IMR-90 (cell line): ENCODE results near the gene ZMIZ1. TPM values are rescaled to one million over a fixed set of nuclear protein-coding genes. Genes with fewer than 3 reads are reported as not detected.

Experiments used
- ATAC-seq: fragments of 200-7000 bp; cut with Tn5 transposase; 2 replicates; pipeline ENCODE4 v1.9.1; 2020; ENCODE audit warnings: low read depth, mild to moderate bottlenecking, moderate library complexity
- BruUV-seq: library from RNA; stranded (reverse); fragments of 400-500 nt; replicated peaks from 2 replicates; lab custom pipeline; 2021; lab: Mats Ljungman, UMichigan
- CTCF ChIA-PET: fragments of 300-600 bp; formaldehyde crosslinking; extraction: SDS; loops from one replicate; lab custom pipeline; 2021; ENCODE audit warnings: antibody characterized with exemption; lab: Yijun Ruan, JAX
- POLR2A ChIA-PET: fragments of 300-600 bp; sonication (Branson Sonifier 250); formaldehyde crosslinking; loops from one replicate; lab custom pipeline; 2022; ENCODE audit warnings: antibody characterized with exemption; ENCODE audit not compliant: unreplicated experiment; lab: Charles Lee
- DNase-seq: peaks from one replicate; pipeline ENCODE4 v3.0.0; 2013
- H2AFZ ChIP-seq: replicated peaks from 2 replicates; pipeline ENCODE3; 2013; ENCODE audit warnings: low read length, mild to moderate bottlenecking; ENCODE audit not compliant: poor library complexity
- H2AK5ac ChIP-seq: 2 replicates; pipeline ENCODE4 v1.6.1; 2013; ENCODE audit warnings: low read depth, low read length, inconsistent platforms
- H2AK9ac ChIP-seq: replicated peaks from 2 replicates; pipeline ENCODE3; 2013; ENCODE audit warnings: mild to moderate bottlenecking, low read depth, low read length, moderate library complexity; ENCODE audit not compliant: poor library complexity
- H2BK120ac ChIP-seq: 2 replicates; pipeline ENCODE4 v1.6.1; 2013; ENCODE audit warnings: low read depth, low read length, inconsistent platforms
- H2BK15ac ChIP-seq: 3 replicates; pipeline ENCODE4 v1.6.1; 2013; ENCODE audit warnings: low read depth, low read length, inconsistent platforms
- H2BK20ac ChIP-seq: 2 replicates; pipeline ENCODE4 v1.6.1; 2013; ENCODE audit warnings: low read depth, mild to moderate bottlenecking, inconsistent platforms, low read length, moderate library complexity
- H2BK5ac ChIP-seq: 2 replicates; pipeline ENCODE4 v1.6.1; 2013; ENCODE audit warnings: mild to moderate bottlenecking, low read depth, low read length, inconsistent platforms; ENCODE audit not compliant: poor library complexity, severe bottlenecking
- H3K14ac ChIP-seq: replicated peaks from 2 replicates; pipeline ENCODE4 v1.6.1; 2013; ENCODE audit warnings: low read depth, low read length, inconsistent platforms
- H3K18ac ChIP-seq: 2 replicates; pipeline ENCODE4 v1.6.1; 2013; ENCODE audit warnings: low read depth, low read length, control low read depth
- H3K23ac ChIP-seq: 2 replicates; pipeline ENCODE4 v1.6.1; 2013; ENCODE audit warnings: low read depth, low read length, inconsistent platforms
- H3K27ac ChIP-seq: 2 replicates; pipeline ENCODE4 v1.5.1; 2013; ENCODE audit warnings: mild to moderate bottlenecking, control low read depth, low read length; ENCODE audit not compliant: insufficient read depth
- H3K27me3 ChIP-seq: 2 replicates; pipeline ENCODE4 v1.6.1; 2013; ENCODE audit warnings: low read length; ENCODE audit not compliant: control insufficient read depth, insufficient read depth
- H3K36me3 ChIP-seq: 2 replicates; pipeline ENCODE4 v1.6.1; 2013; ENCODE audit warnings: low read length, mixed read lengths; ENCODE audit not compliant: control insufficient read depth, insufficient read depth
- H3K4ac ChIP-seq: 2 replicates; pipeline ENCODE4 v1.6.1; 2013; ENCODE audit warnings: low read depth, low read length, inconsistent platforms
- H3K4me1 ChIP-seq: 2 replicates; pipeline ENCODE4 v1.6.1; 2013; ENCODE audit warnings: low read length, mixed read lengths; ENCODE audit not compliant: control insufficient read depth, insufficient read depth
- H3K4me2 ChIP-seq: 2 replicates; pipeline ENCODE4 v1.6.1; 2013; ENCODE audit warnings: low read depth, mild to moderate bottlenecking, control low read depth, low read length, moderate library complexity
- H3K4me3 ChIP-seq: 2 replicates; pipeline ENCODE4 v1.5.1; 2013; ENCODE audit warnings: low read depth, mild to moderate bottlenecking, control low read depth, low read length, moderate library complexity; ENCODE audit not compliant: insufficient read depth
- H3K56ac ChIP-seq: 2 replicates; pipeline ENCODE4 v1.6.1; 2013; ENCODE audit warnings: low read length, inconsistent platforms; ENCODE audit not compliant: insufficient read depth; ENCODE audit errors: extremely low read depth
- H3K79me1 ChIP-seq, 2 experiments: 2 replicates each; pipeline ENCODE4 v1.6.1; 2013; ENCODE audit warnings: low read length in 2 of 2, inconsistent platforms in 1 of 2, low read depth in 1 of 2
- H3K9ac ChIP-seq: 2 replicates; pipeline ENCODE4 v1.6.1; 2013; ENCODE audit warnings: low read depth, low read length, control low read depth
- H3K9me1 ChIP-seq: 2 replicates; pipeline ENCODE4 v1.6.1; 2013; ENCODE audit warnings: low read length, inconsistent platforms; ENCODE audit not compliant: insufficient read depth
- H3K9me3 ChIP-seq: 2 replicates; pipeline ENCODE4 v1.6.1; 2013; ENCODE audit warnings: low read length; ENCODE audit not compliant: control insufficient read depth, insufficient read depth
- H4K20me1 ChIP-seq: 2 replicates; pipeline ENCODE4 v1.6.1; 2013; ENCODE audit warnings: low read length, inconsistent platforms; ENCODE audit not compliant: insufficient read depth
- H4K5ac ChIP-seq: 2 replicates; pipeline ENCODE4 v1.6.1; 2013; ENCODE audit warnings: mild to moderate bottlenecking, low read depth, low read length, control low read depth
- H4K8ac ChIP-seq, 2 experiments: 2 replicates each; pipeline ENCODE4 v1.6.1; 2013; ENCODE audit warnings: low read depth in 2 of 2, low read length in 2 of 2, control low read depth in 1 of 2, inconsistent platforms in 1 of 2
- H4K91ac ChIP-seq: 2 replicates; pipeline ENCODE4 v1.6.1; 2013; ENCODE audit warnings: low read depth, low read length, inconsistent platforms; ENCODE audit not compliant: insufficient read depth
- CEBPB ChIP-seq: IDR thresholded peaks from 2 replicates; pipeline ENCODE4 v1.6.1; 2012; ENCODE audit warnings: low read depth, low read length, improper control_type of control experiment
- CTCF ChIP-seq: conservative IDR thresholded peaks from 2 replicates; pipeline ENCODE4 v1.5.1; 2012; ENCODE audit warnings: mild to moderate bottlenecking, low read depth, low read length, improper control_type of control experiment
- ELK1 ChIP-seq: fragments of 150-350 bp; IDR thresholded peaks from 2 replicates; pipeline ENCODE4 v1.6.1; 2016; ENCODE audit warnings: low read depth, mild to moderate bottlenecking, low read length, moderate library complexity, borderline replicate concordance
- FOS ChIP-seq: fragments of 150-350 bp; IDR thresholded peaks from 2 replicates; pipeline ENCODE4 v1.6.1; 2016; ENCODE audit warnings: low read depth, low read length
- MAZ ChIP-seq: IDR thresholded peaks from 2 replicates; pipeline ENCODE4 v1.6.1; 2012; ENCODE audit warnings: low read depth, mild to moderate bottlenecking, low read length, improper control_type of control experiment, moderate library complexity, borderline replicate concordance
- MXI1 ChIP-seq: IDR thresholded peaks from 2 replicates; pipeline ENCODE4 v1.6.1; 2012; ENCODE audit warnings: low read depth, mild to moderate bottlenecking, low read length, moderate library complexity, borderline replicate concordance
- RCOR1 ChIP-seq: IDR thresholded peaks from 2 replicates; pipeline ENCODE4 v1.6.1; 2012; ENCODE audit warnings: mild to moderate bottlenecking, low read length, improper control_type of control experiment; ENCODE audit not compliant: insufficient replicate concordance
- RFX5 ChIP-seq: IDR thresholded peaks from 2 replicates; pipeline ENCODE4 v1.8.0; 2012; ENCODE audit warnings: low read depth, mild to moderate bottlenecking, low read length, moderate library complexity
- WGBS, 2 experiments: methylation state at CpG; one replicate each; pipeline versions ENCODE4 v1.1.5 to v1.1.7; 2013; ENCODE audit warnings: missing lambda C conversion rate in 2 of 2; ENCODE audit not compliant: insufficient read length in 1 of 2; ENCODE audit errors: extremely low coverage in 2 of 2; 5-methylcytosine and 5-hydroxymethylcytosine counted together
- dilution Hi-C: fragments of 300-500 bp; cut with HindIII; formaldehyde crosslinking; loops from one replicate; pipeline ENCODE4 v1.14.3; 2018; ENCODE audit warnings: low sequenced_read_pairs; ENCODE audit not compliant: unreplicated experiment
- in situ Hi-C: fragments of 300-500 bp; cut with MboI; formaldehyde crosslinking; loops from 3 replicates; pipeline ENCODE4 v1.14.3; 2019; ENCODE audit warnings: low sequenced_read_pairs, inconsistent platforms, mixed read lengths
- intact Hi-C: fragments of 100-400 bp; cut with micrococcal nuclease; formaldehyde crosslinking; loops from 2 replicates; pipeline ENCODE4 v1.10.0; 2022
- polyA plus RNA-seq, 3 experiments: library from polyadenylated mRNA; depleted of rRNA; stranded (reverse); fragments of >200 nt; gene quantifications; 2 replicates each; pipeline ENCODE4 v1.2.3, GENCODE V29; 2012; ENCODE audit warnings: low replicate concordance in 1 of 3
- total RNA-seq: library from RNA; depleted of rRNA; stranded (reverse); fragments of >200 nt; gene quantifications from 2 replicates; pipeline ENCODE4 v1.2.3, GENCODE V29; 2012
- TF ChIP-seq, protein P1 (sequence below): fragments of 150-350 bp; IDR thresholded peaks from 2 replicates; pipeline ENCODE4 v1.6.1; 2017; ENCODE audit warnings: mild to moderate bottlenecking, antibody characterized with exemption, low read length, low read depth

ZMIZ1 gene
- total and polyA plus RNA-seq, 2 of the 4 experiments (the other 2 are of a cell fraction), result 6.6 to 48.7 TPM

GRCh38 chr10:79299397-79300241 is 230.9 kb downstream of the ZMIZ1 start (continued):
- TF ChIP-seq, protein P1, sequence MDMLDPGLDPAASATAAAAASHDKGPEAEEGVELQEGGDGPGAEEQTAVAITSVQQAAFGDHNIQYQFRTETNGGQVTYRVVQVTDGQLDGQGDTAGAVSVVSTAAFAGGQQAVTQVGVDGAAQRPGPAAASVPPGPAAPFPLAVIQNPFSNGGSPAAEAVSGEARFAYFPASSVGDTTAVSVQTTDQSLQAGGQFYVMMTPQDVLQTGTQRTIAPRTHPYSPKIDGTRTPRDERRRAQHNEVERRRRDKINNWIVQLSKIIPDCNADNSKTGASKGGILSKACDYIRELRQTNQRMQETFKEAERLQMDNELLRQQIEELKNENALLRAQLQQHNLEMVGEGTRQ, result peak; percentile 75

DNA sequence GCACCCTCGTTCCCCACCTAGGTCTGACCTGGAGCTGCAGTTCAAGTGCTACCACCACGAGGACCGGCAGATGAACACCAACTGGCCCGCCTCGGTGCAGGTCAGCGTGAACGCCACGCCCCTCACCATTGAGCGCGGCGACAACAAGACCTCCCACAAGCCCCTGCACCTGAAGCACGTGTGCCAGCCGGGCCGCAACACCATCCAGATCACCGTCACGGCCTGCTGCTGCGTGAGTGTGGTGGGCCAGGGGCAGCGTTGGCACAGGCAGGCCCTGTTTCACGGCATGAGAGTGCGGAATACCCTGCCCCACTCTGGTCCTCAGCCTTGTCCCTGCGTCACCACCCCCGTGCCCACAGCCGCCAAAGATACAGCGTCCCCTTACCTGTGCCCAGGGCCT is 231.9 kb downstream of the ZMIZ1 start:
- in situ Hi-C loops, result no loop called here
- Histone ChIP-seq H3K27ac (no peak overlapping the region), H3K4me2 (no peak overlapping the region), H3K14ac (no peak overlapping the region), H3K27me3 (no peaks in the 10 kb centered on the region), H3K79me1 (peaks cover 36 to 64% of the 10 kb centered on the region in 2 experiments), H2AK9ac (peak overlapping the region; percentile 40), H3K9me3 (no peaks in the 10 kb centered on the region), H3K23ac (no peak overlapping the region), H3K9me1 (peaks cover 28% of the 10 kb centered on the region), H3K4me3 (no peak overlapping the region), H3K4me1 (peaks cover 19% of the 10 kb centered on the region), H4K91ac (no peak overlapping the region), H3K4ac (peak overlapping the region; percentile 40; the same call in 1 of the 2 replicates), H4K8ac (no peak overlapping the region), H2BK5ac (peak overlapping the region; percentile 83), H2BK20ac (no peak overlapping the region; the same call in 1 of the 2 replicates), H4K20me1 (peaks cover 29% of the 10 kb centered on the region), H2AFZ (no peak overlapping the region), H3K36me3 (peaks cover 82% of the 10 kb centered on the region), H3K18ac (no peak overlapping the region), H3K9ac (no peak overlapping the region), H2AK5ac (peak overlapping the region; percentile 68), H2BK120ac (no peak overlapping the region; the same call in 1 of the 2 replicates), H3K56ac (no peak overlapping the region), H4K5ac (no peak overlapping the region), H2BK15ac (no peak overlapping the region)
- intact Hi-C loops, result no loop called here
- WGBS, 2 experiments, result 97% methylated on average over 24 of the region's 24 CpGs; no CpG with 5 or more reads in 1 of the 2 experiments
- no peak for ATAC-seq
- dilution Hi-C loops, result no loop called here
- ChIA-PET POLR2A (no interaction called here), CTCF (no interaction called here)
- no TSS peak for BruUV-seq
- no peak for DNase-seq
- TF ChIP-seq RFX5 (no peak), CTCF (no peak), MAZ (no peak), RCOR1 (no peak), ELK1 (no peak), MXI1 (no peak), CEBPB (no peak), FOS (no peak)
- TF ChIP-seq, protein P1, result no peak
